ENCODE results near the gene ABHD2. TPM values are rescaled to one million over a fixed set of nuclear protein-coding genes. Genes with fewer than 3 reads are reported as not detected.

Gene ABHD2
- total RNA-seq, 6 experiments from 2014 or later, result 43.1 to 63.5 (median 51.8) TPM

Other genes with a start within 250 kb of the ABHD2 start
- 10 to 100 TPM in 5 of 6 experiments, 1 to 10 TPM in 1; 7.8 to 17.1 (median 16.5) TPM for gene HAPLN3, start 192.9 kb upstream of the ABHD2 start, total RNA-seq (2021; fragmentation: NEBNext Ultra II Directional; extraction: Animal tissue kit (Norgen Biotek cat#: 25700))
- gene MFGE8, start 175.1 kb upstream of the ABHD2 start, total RNA-seq (2021; fragmentation: NEBNext Ultra II Directional; extraction: Animal tissue kit (Norgen Biotek cat#: 25700)), result 100 to 1,000 TPM; 769 to 963 (median 885) TPM
- gene RLBP1, start 133.1 kb downstream of the ABHD2 start, total RNA-seq (2021; fragmentation: NEBNext Ultra II Directional; extraction: Animal tissue kit (Norgen Biotek cat#: 25700)), result not detected
- 10 to 100 TPM; 22.3 to 50.8 (median 48.4) TPM for gene FANCI, start 155.5 kb downstream of the ABHD2 start, total RNA-seq (2021; fragmentation: NEBNext Ultra II Directional; extraction: Animal tissue kit (Norgen Biotek cat#: 25700))
- gene POLG, start 246.4 kb downstream of the ABHD2 start, total RNA-seq (2021; fragmentation: NEBNext Ultra II Directional; extraction: Animal tissue kit (Norgen Biotek cat#: 25700)), result 10 to 100 TPM; 33.1 to 48.3 (median 35.2) TPM

Measured in HFFc6 (cell line).